ENCODE results near the gene LINC00305. TPM values are rescaled to one million over a fixed set of nuclear protein-coding genes. Genes with fewer than 3 reads are reported as not detected.

Gene LINC00305
- total and polyA plus RNA-seq, 2 of the 8 experiments (the other 6 are each of a cell fraction or from before 2014, with no cell fraction given): not detected

GRCh38 chr18:64171576-64171975 lies 22.7 kb upstream of the LINC00305 start:
- H4K5ac ChIP-seq (ENCODE audit: insufficient read length, low read depth, low read length): no peak overlapping the region
- no peak overlapping the region for H2BK12ac ChIP-seq (ENCODE audit: low read depth, low read length)
- no peak overlapping the region for H3K4me2 ChIP-seq (ENCODE audit: insufficient read depth in 1 of 2, low read depth in 2 of 2, low read length in 2 of 2)
- no peak overlapping the region for H3K9ac ChIP-seq (replicated peaks in 1 of 4; ENCODE audit: extremely low read depth in 1 of 4, low read depth in 3 of 4, low read length in 3 of 4)
- H3K27ac ChIP-seq (ENCODE audit: low read depth, low read length): no peak overlapping the region
- ChIA-PET POLR2A (ENCODE audit: partially characterized antibody) (no interaction called here), CTCF (ENCODE audit: partially characterized antibody) (no interaction called here)
- H2BK5ac ChIP-seq (ENCODE audit: low read depth, low read length): no peak overlapping the region
- no peak overlapping the region for H3K4me3 ChIP-seq (ENCODE audit: extremely low read depth in 1 of 4, insufficient read depth in 2 of 4, low read depth in 3 of 4, low read length in 4 of 4)
- no peaks in the 10 kb centered on the region for H3K79me2 ChIP-seq (ENCODE audit: control insufficient read depth in 1 of 2, insufficient read depth in 2 of 2, low read length in 2 of 2)
- no peaks in the 10 kb centered on the region for H3K36me3 ChIP-seq (ENCODE audit: control insufficient read depth in 2 of 4, insufficient read depth in 4 of 4, low read length in 3 of 4)
- DNase-seq (ENCODE audit: low read depth in 1 of 2, low spot score in 2 of 2) (no peak), FAIRE-seq (no peak)
- no peak overlapping the region for H2AK5ac ChIP-seq (ENCODE audit: low read depth, low read length)
- no peak overlapping the region for H2BK20ac ChIP-seq (ENCODE audit: low read length)
- no peak overlapping the region for H4K8ac ChIP-seq (ENCODE audit: extremely low read depth, insufficient read depth, low read length)
- no peak overlapping the region for H3K4ac ChIP-seq (replicated peaks; ENCODE audit: insufficient read length, low read depth, low read length)
- H3K18ac ChIP-seq (ENCODE audit: extremely low read depth, low read length): no peak overlapping the region
- H3K14ac ChIP-seq (ENCODE audit: insufficient read length): no peak overlapping the region
- no peak overlapping the region for H2BK120ac ChIP-seq (replicated peaks; ENCODE audit: low read depth, low read length)
- H3K23me2 ChIP-seq (ENCODE audit: low read depth, low read length): no peaks in the 10 kb centered on the region; the same call in 1 of the 2 replicates
- H3K79me1 ChIP-seq (ENCODE audit: low read depth, low read length): no peaks in the 10 kb centered on the region
- H3K9me3 ChIP-seq (ENCODE audit: insufficient read depth in 2 of 2, low read depth in 1 of 2, low read length in 1 of 2): peaks cover 0 to 7% of the 10 kb centered on the region in 2 experiments; a peak in 1 of 4 replicates
- no peaks in the 10 kb centered on the region for H3K27me3 ChIP-seq (replicated peaks in 1 of 4; ENCODE audit: control insufficient read depth in 3 of 4, extremely low read depth in 1 of 4, insufficient read depth in 3 of 4, low read length in 3 of 4)
- H2AFZ ChIP-seq (ENCODE audit: low read length): no peak overlapping the region
- H3K4me1 ChIP-seq (replicated peaks in 1 of 4; ENCODE audit: control insufficient read depth in 3 of 4, insufficient read depth in 4 of 4, low read length in 3 of 4): peaks cover 0 to 12% (median 5%) of the 10 kb centered on the region in 4 experiments; a peak in 3 of 7 replicates
- no peaks in the 10 kb centered on the region for H4K20me1 ChIP-seq (replicated peaks in 1 of 2; ENCODE audit: control insufficient read depth in 1 of 2, insufficient read depth in 2 of 2, low read length in 2 of 2)
- H3K23ac ChIP-seq (ENCODE audit: insufficient read length): no peak overlapping the region
- WGBS, 2 experiments (ENCODE audit: extremely low coverage in 1 of 2, insufficient coverage in 1 of 2, insufficient read length in 1 of 2, insufficient replicate concordance in 2 of 2, low coverage in 1 of 2, low lambda C conversion rate in 2 of 2, missing lambda C conversion rate in 1 of 2): 56% methylated on average over 1 of the region's 1 CpG; no CpG with 5 or more reads in 1 of the 2 experiments
- no peak overlapping the region for H2BK15ac ChIP-seq (ENCODE audit: low read length)
- no peak overlapping the region for H3K56ac ChIP-seq (replicated peaks; ENCODE audit: insufficient read length, low read depth, low read length)
- H4K91ac ChIP-seq (replicated peaks; ENCODE audit: insufficient read length, low read length): no peak overlapping the region
- no peak for TF ChIP-seq YY1 (IDR thresholded peaks at IDR 0.05; ENCODE audit: low read depth, low read length)
